ENCODE data around the gene COQ8A.

GRCh38 chr1:226966683-226967082 lies 26.6 kb downstream of the COQ8A start:
- TF ChIP-seq EP300 (IDR thresholded peaks at IDR 0.05; ENCODE audit: borderline replicate concordance) (no peak), RAD21 (IDR thresholded peaks at IDR 0.05; ENCODE audit: low read depth) (no peak), TAF1 (IDR thresholded peaks at IDR 0.05; ENCODE audit: low read depth) (no peak), MAX (IDR thresholded peaks at IDR 0.05) (no peak), REST (IDR thresholded peaks at IDR 0.05; ENCODE audit: low read depth) (peak; percentile 60), CREB1 (IDR thresholded peaks at IDR 0.05; ENCODE audit: low read depth) (no peak), ZBTB7A (IDR thresholded peaks at IDR 0.05; ENCODE audit: low read depth) (no peak), YY1 (IDR thresholded peaks at IDR 0.05; ENCODE audit: low read depth) (no peak), TEAD4 (IDR thresholded peaks at IDR 0.05) (no peak), EGR1 (IDR thresholded peaks at IDR 0.05) (no peak), NFIC (IDR thresholded peaks at IDR 0.05) (no peak), TCF12 (IDR thresholded peaks at IDR 0.05; ENCODE audit: low read depth) (no peak)

Data from Ishikawa (cell line).